ENCODE results near the gene ATAD1.
"Not testable (repeated sequence)": the region's sequence is repeated elsewhere in the genome, so short reads cannot be mapped to it uniquely, and the experiment has no call there.

- TF ChIP-seq CTCF, POLR2A (IDR thresholded peaks at IDR 0.05): not testable (repeated sequence)
Measured at GRCh38 chr10:87829051-87829450, 11.0 kb upstream of the ATAD1 start.

Data from Peyer's patch (tissue), 4 donors.